Tibial artery (tissue), 4 donors: ENCODE measurements around the gene TLK1.

ENCODE experiments used
- DNase-seq, 2 donors: peaks; one replicate each; pipeline ENCODE4 v3.0.0-alpha.2; 2019
- H3K27ac ChIP-seq, 2 donors: fragments of 200-600 bp; sonication (generic) in 1 of 2; 1 replicate in 1 of 2; 2 replicates in 1 of 2; pipeline ENCODE4 v1.5.1; 2018 to 2019; ENCODE audit warnings: mild to moderate bottlenecking in 1 of 2
- H3K27me3 ChIP-seq, 2 donors: fragments of 200-600 bp; sonication (generic) in 1 of 2; one replicate each; pipeline versions ENCODE4 v1.5.1 to v1.6.0; 2016 to 2019
- H3K36me3 ChIP-seq, 3 donors: fragments of 200-600 bp; sonication (generic) in 2 of 3; one replicate each; pipeline ENCODE4 v1.5.1; 2016 to 2019; ENCODE audit warnings: mild to moderate bottlenecking in 2 of 3
- H3K4me1 ChIP-seq, 4 donors: fragments of 200-600 bp; sonication (generic) in 2 of 4; 1 replicate in 3 of 4; 2 replicates in 1 of 4; pipeline ENCODE4 v1.5.1; 2016 to 2019
- H3K4me3 ChIP-seq, 2 donors: fragments of 200-600 bp; sonication (generic) in 1 of 2; 1 replicate in 1 of 2; 2 replicates in 1 of 2; pipeline ENCODE4 v1.5.1; 2018 to 2019; ENCODE audit warnings: mild to moderate bottlenecking in 2 of 2
- H3K9me3 ChIP-seq, 3 donors: fragments of 200-600 bp; sonication (generic) in 1 of 3; one replicate each; pipeline ENCODE4 v1.5.1; 2016 to 2019
- CTCF ChIP-seq, 2 experiments: fragments of 200-600 bp in 1 of 2; fragments of 450-650 bp in 1 of 2; IDR thresholded peaks; one replicate each; pipeline ENCODE4 v1.5.1; 2017 to 2019; ENCODE audit warnings: antibody characterized with exemption in 2 of 2, mild to moderate bottlenecking in 1 of 2, moderate library complexity in 1 of 2
- intact Hi-C: fragments of 100-400 bp; cut with DNase I; formaldehyde crosslinking; loops from one replicate; pipeline ENCODE4 v1.15.0; 2023; ENCODE audit warnings: low total_unique reads

The TLK1 gene

GRCh38 chr2:170972296-170973224 is 188.1 kb downstream of the TLK1 start:
- peaks cover 0 to 15% (median 7%) of the 10 kb centered on the region in 4 donors for H3K4me1 ChIP-seq
- intact Hi-C loops, result loop anchor here (1.0 to 5.0 kb wide), 3 partner anchors 40 to 460 kb away; partner anchors contain the start of genes DCAF17, METTL8 and TLK1
- H3K36me3 ChIP-seq, result peaks cover 0 to 9% (median 0%) of the 10 kb centered on the region in 3 donors
- no peaks in the 10 kb centered on the region for H3K27me3 ChIP-seq
- H3K9me3 ChIP-seq, result no peaks in the 10 kb centered on the region
- peak overlapping the region in 1 of 2 donors; percentile 84 for H3K4me3 ChIP-seq
- no peak for DNase-seq
- no peak overlapping the region for H3K27ac ChIP-seq
- TF ChIP-seq CTCF (IDR thresholded peaks at IDR 0.05), result no peak

- DNase-seq, result no peak
- intact Hi-C loops, result loop anchor here (5.0 kb wide), 2 partner anchors 39 to 461 kb away; partner anchors contain the start of genes DCAF17 and METTL8
- H3K36me3 ChIP-seq, result peaks cover 11 to 23% (median 11%) of the 10 kb centered on the region in 3 donors
- H3K27ac ChIP-seq, result no peak overlapping the region
- H3K27me3 ChIP-seq, result no peaks in the 10 kb centered on the region
- H3K4me3 ChIP-seq, result no peak overlapping the region
- H3K9me3 ChIP-seq, result no peaks in the 10 kb centered on the region
- no peak for TF ChIP-seq CTCF (IDR thresholded peaks at IDR 0.05)
- H3K4me1 ChIP-seq, result peaks cover 0 to 15% (median 7%) of the 10 kb centered on the region in 4 donors
These were observed 189.6 kb downstream of the TLK1 start for GRCh38 chr2:170971071-170971470.

GRCh38 chr2:170969872-170970496 is 190.7 kb downstream of the TLK1 start:
- no peaks in the 10 kb centered on the region for H3K9me3 ChIP-seq
- no peak for DNase-seq
- no peaks in the 10 kb centered on the region for H3K27me3 ChIP-seq
- H3K4me1 ChIP-seq, result peaks cover 0 to 15% (median 7%) of the 10 kb centered on the region in 4 donors
- no peak overlapping the region for H3K27ac ChIP-seq
- TF ChIP-seq CTCF (IDR thresholded peaks at IDR 0.05), result no peak
- H3K4me3 ChIP-seq, result no peak overlapping the region
- intact Hi-C loops, result loop anchor here (5.0 kb wide), 2 partner anchors 38 to 462 kb away; partner anchors contain the start of genes DCAF17 and METTL8
- peaks cover 22 to 34% (median 22%) of the 10 kb centered on the region in 3 donors for H3K36me3 ChIP-seq

GRCh38 chr2:170969030-170969429 is 191.7 kb downstream of the TLK1 start:
- no peak for TF ChIP-seq CTCF (IDR thresholded peaks at IDR 0.05)
- Histone ChIP-seq H3K27me3 (no peaks in the 10 kb centered on the region), H3K27ac (no peak overlapping the region), H3K36me3 (peaks cover 30 to 44% (median 32%) of the 10 kb centered on the region in 3 donors), H3K9me3 (no peaks in the 10 kb centered on the region), H3K4me3 (no peak overlapping the region), H3K4me1 (peaks cover 0 to 11% (median 5%) of the 10 kb centered on the region in 4 donors)
- intact Hi-C loops, result no loop called here
- DNase-seq, result no peak

GRCh38 chr2:170968205-170969003 is 192.3 kb downstream of the TLK1 start:
- no peak for DNase-seq
- Histone ChIP-seq H3K27me3 (no peaks in the 10 kb centered on the region), H3K9me3 (no peaks in the 10 kb centered on the region), H3K27ac (no peak overlapping the region), H3K36me3 (peaks cover 36 to 50% (median 38%) of the 10 kb centered on the region in 3 donors), H3K4me1 (peaks cover 0 to 7% (median 4%) of the 10 kb centered on the region in 4 donors), H3K4me3 (no peak overlapping the region)
- intact Hi-C loops, result no loop called here
- TF ChIP-seq CTCF (IDR thresholded peaks at IDR 0.05), result no peak
